SW 1271 (cell line): Measurements from ENCODE around the gene TUBB6.

Experiments
- DNase-seq, 2 experiments: peaks; one replicate each; lab custom pipeline; 2025; lab: John Stamatoyannopoulos, UW

TUBB6 gene

DNA sequence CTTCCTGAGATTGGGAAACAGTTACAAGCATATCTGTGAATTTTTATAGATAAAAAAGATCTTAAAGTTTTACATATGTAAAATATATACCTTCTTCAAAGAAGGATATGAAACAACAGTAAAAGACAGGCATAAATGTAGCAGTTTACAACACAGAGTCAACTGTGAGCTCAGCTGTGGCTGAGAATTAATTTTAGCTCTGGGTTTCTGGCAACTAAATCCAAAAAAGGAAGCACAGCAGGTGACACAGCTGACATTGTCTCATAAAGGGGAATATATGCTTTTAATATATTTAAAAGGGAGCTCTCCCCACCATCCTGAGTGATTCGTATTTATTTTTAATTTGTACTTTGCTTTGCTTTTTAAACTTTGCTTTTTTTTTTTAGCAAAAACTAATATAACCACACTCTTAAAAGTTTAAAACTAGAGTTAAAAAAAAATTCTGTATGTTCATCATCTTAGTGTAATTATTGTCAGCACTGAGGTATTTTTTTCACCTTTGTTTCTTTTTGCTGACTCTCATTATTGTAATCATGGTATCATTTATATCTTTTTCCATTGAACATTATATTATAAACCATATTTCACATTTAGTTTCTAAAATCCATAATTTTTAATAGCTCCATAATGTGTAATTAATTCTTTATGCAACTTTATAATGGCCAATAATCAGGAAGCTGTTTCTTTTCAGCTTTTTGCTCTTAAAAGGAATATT, 6.7 kb downstream of the TUBB6 start:
- no peak for DNase-seq

- DNase-seq, result no peak
Observed at GRCh38 chr18:12315490-12315889, 7.4 kb downstream of the TUBB6 start.

DNA sequence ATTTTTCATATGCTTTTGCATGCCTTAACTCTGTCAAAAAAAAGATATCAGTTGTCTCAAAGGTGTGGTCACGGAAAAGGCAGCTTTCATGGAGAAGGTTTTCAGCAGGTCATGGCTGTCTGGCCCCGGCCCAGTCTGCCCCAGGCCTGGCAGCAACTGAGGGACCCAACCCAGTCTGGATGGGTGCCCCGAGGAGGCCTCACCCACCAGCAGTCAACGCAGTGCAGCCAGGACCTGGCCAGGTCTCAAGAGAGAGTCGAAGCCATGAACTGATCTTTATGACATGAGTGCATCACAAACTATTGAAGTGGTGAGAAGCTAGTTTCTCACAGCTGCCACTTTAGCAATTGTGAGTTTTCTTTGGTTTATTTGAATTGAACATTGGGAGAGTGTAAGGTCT, 7.9 kb downstream of the TUBB6 start:
- no peak for DNase-seq

DNA sequence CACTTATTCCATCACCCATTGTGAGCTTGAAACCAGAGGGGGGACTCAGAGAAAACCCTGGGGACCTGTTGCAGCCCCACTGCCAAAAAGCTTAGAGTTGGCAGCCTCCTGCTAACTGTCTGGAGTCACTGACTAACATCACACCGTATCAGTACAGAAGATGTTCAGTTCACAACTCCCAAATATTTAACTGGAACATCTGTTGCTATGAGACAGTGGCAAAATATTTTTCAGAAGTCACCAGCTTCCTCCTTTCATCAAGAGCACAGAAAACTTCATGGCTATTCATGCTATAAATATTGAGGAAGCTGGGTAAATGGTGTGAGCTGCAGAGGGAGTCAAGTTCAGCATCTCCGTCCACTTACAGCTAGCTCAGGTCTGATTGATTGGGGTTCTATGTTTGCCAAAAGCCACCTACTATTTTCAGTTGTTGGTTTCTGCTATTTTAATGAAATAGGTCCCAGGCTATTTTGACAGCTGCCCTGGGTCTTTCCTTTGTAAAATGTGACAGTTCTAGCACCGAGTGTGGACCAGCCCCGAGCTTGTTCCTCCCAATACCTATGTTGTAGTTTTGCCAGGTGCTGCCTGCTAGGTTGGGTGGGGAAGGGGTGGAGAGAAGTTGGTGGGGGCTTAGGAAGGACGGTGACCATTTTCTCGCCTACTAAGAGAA, 9.8 kb downstream of the TUBB6 start:
- peak in 1 of 2 experiments; percentile 17 for DNase-seq

DNA sequence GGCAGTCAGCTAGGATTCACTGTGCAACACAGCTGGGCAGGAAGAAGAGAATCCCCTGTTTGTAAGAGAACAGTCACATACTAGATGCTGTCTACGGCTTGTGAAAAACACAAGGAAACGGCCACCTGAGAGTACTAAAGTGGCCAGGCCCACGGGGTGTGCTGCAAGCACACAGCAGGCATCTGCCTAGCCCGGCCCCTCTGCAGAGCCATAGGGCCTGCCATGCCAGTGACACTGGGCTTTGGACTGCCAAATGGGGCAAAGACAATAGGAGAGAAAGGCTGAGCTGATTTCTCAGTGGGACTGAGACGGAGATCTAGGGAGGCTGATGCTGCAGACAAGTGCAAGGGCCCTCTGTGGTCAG, 10.3 kb downstream of the TUBB6 start:
- DNase-seq, result no peak

- DNase-seq, result no peak
Observed at GRCh38 chr18:12318857-12319256, 10.8 kb downstream of the TUBB6 start.

GRCh38 chr18:12321333-12321732, 13.3 kb downstream of the TUBB6 start:
- no peak for DNase-seq

DNA sequence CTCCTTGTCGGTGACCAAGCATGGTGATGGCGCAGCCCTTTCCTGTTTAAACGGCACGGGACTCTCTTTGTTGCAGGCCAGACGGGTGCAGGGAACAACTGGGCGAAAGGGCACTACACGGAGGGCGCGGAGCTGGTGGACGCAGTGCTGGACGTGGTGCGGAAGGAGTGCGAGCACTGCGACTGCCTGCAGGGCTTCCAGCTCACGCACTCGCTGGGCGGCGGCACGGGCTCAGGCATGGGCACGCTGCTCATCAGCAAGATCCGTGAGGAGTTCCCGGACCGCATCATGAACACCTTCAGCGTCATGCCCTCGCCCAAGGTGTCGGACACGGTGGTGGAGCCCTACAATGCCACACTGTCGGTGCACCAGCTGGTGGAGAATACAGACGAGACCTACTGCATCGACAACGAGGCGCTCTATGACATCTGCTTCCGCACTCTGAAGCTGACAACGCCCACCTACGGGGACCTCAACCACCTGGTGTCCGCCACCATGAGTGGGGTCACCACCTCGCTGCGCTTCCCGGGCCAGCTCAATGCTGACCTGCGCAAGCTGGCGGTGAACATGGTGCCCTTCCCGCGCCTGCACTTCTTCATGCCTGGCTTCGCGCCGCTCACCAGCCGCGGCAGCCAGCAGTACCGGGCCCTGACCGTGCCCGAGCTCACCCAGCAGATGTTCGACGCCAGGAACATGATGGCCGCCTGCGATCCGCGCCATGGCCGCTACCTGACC, 17.1 kb downstream of the TUBB6 start:
- no peak for DNase-seq

GRCh38 chr18:12325726-12326245, 17.7 kb downstream of the TUBB6 start:
- no peak for DNase-seq

- DNase-seq, result no peak
Observed at GRCh38 chr18:12326711-12327460, 18.8 kb downstream of the TUBB6 start.

DNA sequence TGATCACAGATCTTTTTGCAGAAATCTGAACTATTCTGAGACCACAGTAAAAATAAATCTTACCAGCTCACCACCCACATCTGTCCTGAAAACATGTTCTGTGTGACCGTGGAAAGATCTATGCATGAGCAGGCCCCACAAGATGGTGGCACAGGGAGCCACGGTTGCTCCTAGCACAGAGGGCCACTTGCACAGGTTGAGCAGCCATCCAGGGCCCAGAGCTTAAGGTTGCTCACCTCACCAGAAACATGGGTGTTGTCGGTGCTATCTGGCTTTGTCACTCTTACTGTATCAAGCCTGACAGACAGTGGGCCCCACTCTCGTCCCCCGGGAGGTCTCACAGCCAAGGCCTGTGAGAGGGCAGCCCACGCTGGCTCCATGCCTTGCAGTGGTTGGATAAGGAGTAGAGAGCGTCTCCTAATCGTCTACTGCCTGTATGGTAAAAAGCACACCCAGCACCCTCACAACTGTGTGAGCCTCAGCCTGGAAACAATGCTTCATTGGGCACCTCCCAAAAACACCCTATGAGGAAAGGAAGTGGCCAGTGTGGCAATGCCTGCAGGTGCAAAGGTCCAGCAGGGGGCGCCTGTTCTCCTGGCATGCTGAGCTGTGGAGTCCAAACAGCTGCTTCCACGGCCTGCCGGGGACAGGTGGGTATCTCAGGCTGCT, 19.6 kb downstream of the TUBB6 start:
- peak; percentile 34 to 39 for DNase-seq

DNA sequence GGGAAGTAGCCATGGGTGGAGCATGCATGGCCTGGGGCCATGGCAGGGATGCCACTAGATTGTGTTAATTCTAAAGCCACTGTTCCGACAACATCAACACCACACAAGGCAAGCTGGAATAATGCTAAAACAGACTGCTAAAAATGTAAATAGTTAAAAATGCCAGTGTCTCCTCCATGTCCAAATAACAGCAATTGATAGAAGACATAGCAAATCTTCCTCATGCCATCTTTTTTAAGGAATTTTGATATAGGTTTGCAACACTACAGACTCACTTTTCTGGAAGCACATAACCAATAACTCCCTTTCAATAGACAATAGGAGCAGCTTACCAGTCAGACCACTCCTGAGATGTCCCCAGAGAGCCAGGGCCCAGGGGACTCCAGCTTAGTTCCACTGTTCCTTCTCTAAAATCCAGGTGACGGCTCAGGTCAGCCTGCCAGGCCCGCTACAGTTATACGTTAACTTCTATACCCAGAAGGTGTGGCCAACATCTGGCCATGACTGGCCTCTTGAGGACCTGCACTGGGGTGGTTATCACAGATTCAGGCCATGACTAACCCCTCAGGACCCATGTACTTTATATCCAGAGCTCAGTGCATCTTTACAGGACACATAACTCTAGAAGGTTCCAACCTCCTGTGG, 20.3 kb downstream of the TUBB6 start:
- no peak for DNase-seq

GRCh38 chr18:12329125-12329698, 21.2 kb downstream of the TUBB6 start:
- no peak for DNase-seq

- DNase-seq, result no peak
Observed at GRCh38 chr18:12330766-12331165, 22.7 kb downstream of the TUBB6 start.

DNA sequence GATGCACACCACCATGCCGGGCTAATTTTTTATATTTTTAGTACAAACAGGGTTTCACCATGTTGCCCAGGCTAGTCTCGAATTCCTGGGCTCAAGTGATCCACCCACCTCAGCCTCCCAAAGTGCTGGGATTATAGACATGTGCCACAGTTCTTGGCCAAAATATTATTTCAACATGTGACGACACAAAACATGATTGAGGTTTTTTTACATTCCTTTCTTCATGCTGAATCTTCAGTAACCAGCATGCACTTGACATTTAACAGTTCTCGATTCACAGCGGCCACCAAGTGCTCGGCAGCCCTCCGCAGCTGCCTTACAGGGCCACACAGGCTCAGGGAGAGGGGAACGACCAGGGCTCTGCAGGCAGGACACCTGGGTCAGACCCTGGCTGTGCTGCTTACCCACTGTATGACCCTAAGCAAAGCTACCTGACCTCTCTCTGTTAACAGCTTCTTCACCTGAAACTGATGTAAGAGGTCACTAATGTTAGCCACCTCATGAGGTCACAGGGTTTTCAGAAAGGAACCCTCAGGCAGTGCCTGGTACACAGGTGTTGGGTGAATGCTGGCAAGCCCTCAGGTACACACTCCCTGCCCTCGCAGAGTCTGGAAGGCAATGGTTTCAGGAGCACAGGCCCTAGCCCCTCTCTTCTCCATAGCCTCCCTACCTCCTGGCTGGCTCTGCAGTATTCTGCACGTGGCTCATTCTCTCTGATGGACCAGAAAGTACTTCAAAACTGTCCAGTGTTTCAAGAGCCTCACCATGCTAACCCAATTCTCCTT, 25.7 kb downstream of the TUBB6 start:
- no peak for DNase-seq

- no peak for DNase-seq
Observed at GRCh38 chr18:12334366-12334808, 26.3 kb downstream of the TUBB6 start.

- no peak for DNase-seq
Observed at GRCh38 chr18:12334863-12335262, 26.8 kb downstream of the TUBB6 start.

- DNase-seq, result no peak
Observed at GRCh38 chr18:12335503-12335902, 27.5 kb downstream of the TUBB6 start.

DNA sequence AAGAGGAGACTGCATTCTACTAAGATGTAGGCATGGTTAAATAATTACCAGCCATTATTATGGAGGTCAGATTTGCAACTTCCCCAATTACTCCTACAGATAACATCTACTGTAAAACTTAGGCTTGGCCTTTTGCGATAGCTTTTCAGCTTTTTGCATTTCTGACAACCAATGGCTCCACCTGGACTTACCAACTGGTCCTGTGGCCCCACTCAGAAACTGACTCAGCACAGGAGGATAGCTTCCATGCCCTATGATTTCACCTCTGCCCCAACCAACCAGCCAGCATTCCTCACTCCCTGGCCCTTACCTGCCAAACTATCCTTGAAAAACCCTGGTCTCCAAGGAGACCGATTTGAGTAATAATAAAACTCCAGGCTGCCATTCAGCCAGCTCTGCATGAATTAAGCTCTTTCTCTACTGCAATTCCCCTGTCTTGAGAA, 28.2 kb downstream of the TUBB6 start:
- no peak for DNase-seq

DNA sequence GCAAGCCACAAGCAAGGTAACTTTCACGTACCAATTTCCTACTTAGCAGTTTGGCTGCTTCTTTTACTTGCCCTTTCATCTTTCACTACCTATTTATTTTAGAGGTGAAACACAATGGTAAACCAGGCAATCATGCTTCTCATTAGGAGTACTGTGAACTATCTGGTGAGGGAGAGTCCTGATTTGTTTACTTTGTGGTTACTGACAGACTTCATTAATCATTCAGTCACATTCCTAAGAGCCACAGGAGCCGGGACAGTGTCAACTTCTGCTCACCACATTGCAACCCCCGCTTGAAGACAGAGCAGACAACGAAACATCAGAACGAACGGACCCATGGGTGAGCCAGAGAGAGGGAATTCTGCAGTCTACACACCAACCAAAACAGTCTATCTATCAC, 28.8 kb downstream of the TUBB6 start:
- no peak for DNase-seq
